Measurements from ENCODE around the gene LACTBL1.
"Not testable (repeated sequence)": the region's sequence is repeated elsewhere in the genome, so short reads cannot be mapped to it uniquely, and the experiment has no call there.

The LACTBL1 gene

GRCh38 chr1:22949822-22950331 lies 22.8 kb downstream of the LACTBL1 start:
- POLR2A ChIA-PET (ENCODE audit: low non-redundant PET): no interaction called here
- no peak for TF ChIP-seq CTCF (conservative IDR thresholded peaks at IDR 0.05; ENCODE audit: low read depth)
- CTCF ChIA-PET: interaction anchor here (0.7 kb wide), 1 partner anchor 1828 kb away, joined by 5 read pairs; no protein-coding TSS in a partner anchor
- H3K27ac ChIP-seq: no peak overlapping the region
- no peak for DNase-seq (ENCODE audit: low spot score)

- CTCF ChIA-PET: interaction anchor here (0.8 kb wide), 1 partner anchor 280 kb away, joined by 5 read pairs; no protein-coding TSS in a partner anchor
- DNase-seq (ENCODE audit: low spot score); POLR2A ChIA-PET (ENCODE audit: low non-redundant PET); H3K27ac ChIP-seq: not testable (repeated sequence)
These were observed 27.5 kb downstream of the LACTBL1 start for GRCh38 chr1:22945171-22945570.

- DNase-seq (ENCODE audit: low spot score): no peak
- ChIA-PET POLR2A (ENCODE audit: low non-redundant PET) (no interaction called here), CTCF (interaction anchor here (0.6 to 0.8 kb wide), 2 partner anchors 32 to 280 kb away, joined by 5 read pairs; no protein-coding TSS in a partner anchor)
- H3K27ac ChIP-seq: no peak overlapping the region
- no peak for TF ChIP-seq CTCF (conservative IDR thresholded peaks at IDR 0.05; ENCODE audit: low read depth)
These were observed 28.2 kb downstream of the LACTBL1 start for GRCh38 chr1:22944346-22945055.

GRCh38 chr1:22941257-22941656 lies 31.4 kb downstream of the LACTBL1 start:
- TF ChIP-seq CTCF (conservative IDR thresholded peaks at IDR 0.05; ENCODE audit: low read depth): no peak
- DNase-seq (ENCODE audit: low spot score): no peak
- ChIA-PET CTCF (no interaction called here), POLR2A (ENCODE audit: low non-redundant PET) (no interaction called here)
- no peak overlapping the region for H3K27ac ChIP-seq

- DNase-seq (ENCODE audit: low spot score): no peak
- no peak for TF ChIP-seq CTCF (conservative IDR thresholded peaks at IDR 0.05; ENCODE audit: low read depth)
- CTCF ChIA-PET: interaction anchor here (0.7 kb wide), 1 partner anchor 10 kb away, joined by 3 read pairs; no protein-coding TSS in a partner anchor
- H3K27ac ChIP-seq: no peak overlapping the region
- POLR2A ChIA-PET (ENCODE audit: low non-redundant PET): no interaction called here
These were observed 36.0 kb downstream of the LACTBL1 start for GRCh38 chr1:22936681-22937080.

GRCh38 chr1:22935433-22935832 lies 37.2 kb downstream of the LACTBL1 start:
- ChIA-PET POLR2A (ENCODE audit: low non-redundant PET) (no interaction called here), CTCF (interaction anchor here (0.7 kb wide), 1 partner anchor 31 kb away, joined by 3 read pairs; no protein-coding TSS in a partner anchor)
- DNase-seq (ENCODE audit: low spot score): no peak
- no peak for TF ChIP-seq CTCF (conservative IDR thresholded peaks at IDR 0.05; ENCODE audit: low read depth)
- H3K27ac ChIP-seq: no peak overlapping the region
